IMR-90 (cell line): ENCODE data around the gene RNF217. TPM values are rescaled to one million over a fixed set of nuclear protein-coding genes. Genes with fewer than 3 reads are reported as not detected.

Source experiments
- ATAC-seq: fragments of 200-7000 bp; cut with Tn5 transposase; 2 replicates; pipeline ENCODE4 v1.9.1; 2020; ENCODE audit warnings: low read depth, mild to moderate bottlenecking, moderate library complexity
- BruUV-seq: library from RNA; stranded (reverse); fragments of 400-500 nt; replicated peaks from 2 replicates; lab custom pipeline; 2021; lab: Mats Ljungman, UMichigan
- CTCF ChIA-PET: fragments of 300-600 bp; formaldehyde crosslinking; extraction: SDS; loops from one replicate; lab custom pipeline; 2021; ENCODE audit warnings: antibody characterized with exemption; lab: Yijun Ruan, JAX
- POLR2A ChIA-PET: fragments of 300-600 bp; sonication (Branson Sonifier 250); formaldehyde crosslinking; loops from one replicate; lab custom pipeline; 2022; ENCODE audit warnings: antibody characterized with exemption; ENCODE audit not compliant: unreplicated experiment; lab: Charles Lee
- DNase-seq: peaks from one replicate; pipeline ENCODE4 v3.0.0; 2013
- H2AFZ ChIP-seq: replicated peaks from 2 replicates; pipeline ENCODE3; 2013; ENCODE audit warnings: low read length, mild to moderate bottlenecking; ENCODE audit not compliant: poor library complexity
- H2AK5ac ChIP-seq: 2 replicates; pipeline ENCODE4 v1.6.1; 2013; ENCODE audit warnings: low read depth, low read length, inconsistent platforms
- H2AK9ac ChIP-seq: replicated peaks from 2 replicates; pipeline ENCODE3; 2013; ENCODE audit warnings: mild to moderate bottlenecking, low read depth, low read length, moderate library complexity; ENCODE audit not compliant: poor library complexity
- H2BK120ac ChIP-seq: 2 replicates; pipeline ENCODE4 v1.6.1; 2013; ENCODE audit warnings: low read depth, low read length, inconsistent platforms
- H2BK15ac ChIP-seq: 3 replicates; pipeline ENCODE4 v1.6.1; 2013; ENCODE audit warnings: low read depth, low read length, inconsistent platforms
- H2BK20ac ChIP-seq: 2 replicates; pipeline ENCODE4 v1.6.1; 2013; ENCODE audit warnings: low read depth, mild to moderate bottlenecking, inconsistent platforms, low read length, moderate library complexity
- H2BK5ac ChIP-seq: 2 replicates; pipeline ENCODE4 v1.6.1; 2013; ENCODE audit warnings: mild to moderate bottlenecking, low read depth, low read length, inconsistent platforms; ENCODE audit not compliant: poor library complexity, severe bottlenecking
- H3K14ac ChIP-seq: replicated peaks from 2 replicates; pipeline ENCODE4 v1.6.1; 2013; ENCODE audit warnings: low read depth, low read length, inconsistent platforms
- H3K18ac ChIP-seq: 2 replicates; pipeline ENCODE4 v1.6.1; 2013; ENCODE audit warnings: low read depth, low read length, control low read depth
- H3K23ac ChIP-seq: 2 replicates; pipeline ENCODE4 v1.6.1; 2013; ENCODE audit warnings: low read depth, low read length, inconsistent platforms
- H3K27ac ChIP-seq: 2 replicates; pipeline ENCODE4 v1.5.1; 2013; ENCODE audit warnings: mild to moderate bottlenecking, control low read depth, low read length; ENCODE audit not compliant: insufficient read depth
- H3K27me3 ChIP-seq: 2 replicates; pipeline ENCODE4 v1.6.1; 2013; ENCODE audit warnings: low read length; ENCODE audit not compliant: control insufficient read depth, insufficient read depth
- H3K36me3 ChIP-seq: 2 replicates; pipeline ENCODE4 v1.6.1; 2013; ENCODE audit warnings: low read length, mixed read lengths; ENCODE audit not compliant: control insufficient read depth, insufficient read depth
- H3K4ac ChIP-seq: 2 replicates; pipeline ENCODE4 v1.6.1; 2013; ENCODE audit warnings: low read depth, low read length, inconsistent platforms
- H3K4me1 ChIP-seq: 2 replicates; pipeline ENCODE4 v1.6.1; 2013; ENCODE audit warnings: low read length, mixed read lengths; ENCODE audit not compliant: control insufficient read depth, insufficient read depth
- H3K4me2 ChIP-seq: 2 replicates; pipeline ENCODE4 v1.6.1; 2013; ENCODE audit warnings: low read depth, mild to moderate bottlenecking, control low read depth, low read length, moderate library complexity
- H3K4me3 ChIP-seq: 2 replicates; pipeline ENCODE4 v1.5.1; 2013; ENCODE audit warnings: low read depth, mild to moderate bottlenecking, control low read depth, low read length, moderate library complexity; ENCODE audit not compliant: insufficient read depth
- H3K56ac ChIP-seq: 2 replicates; pipeline ENCODE4 v1.6.1; 2013; ENCODE audit warnings: low read length, inconsistent platforms; ENCODE audit not compliant: insufficient read depth; ENCODE audit errors: extremely low read depth
- H3K79me1 ChIP-seq, 2 experiments: 2 replicates each; pipeline ENCODE4 v1.6.1; 2013; ENCODE audit warnings: low read length in 2 of 2, inconsistent platforms in 1 of 2, low read depth in 1 of 2
- H3K9ac ChIP-seq: 2 replicates; pipeline ENCODE4 v1.6.1; 2013; ENCODE audit warnings: low read depth, low read length, control low read depth
- H3K9me1 ChIP-seq: 2 replicates; pipeline ENCODE4 v1.6.1; 2013; ENCODE audit warnings: low read length, inconsistent platforms; ENCODE audit not compliant: insufficient read depth
- H3K9me3 ChIP-seq: 2 replicates; pipeline ENCODE4 v1.6.1; 2013; ENCODE audit warnings: low read length; ENCODE audit not compliant: control insufficient read depth, insufficient read depth
- H4K20me1 ChIP-seq: 2 replicates; pipeline ENCODE4 v1.6.1; 2013; ENCODE audit warnings: low read length, inconsistent platforms; ENCODE audit not compliant: insufficient read depth
- H4K5ac ChIP-seq: 2 replicates; pipeline ENCODE4 v1.6.1; 2013; ENCODE audit warnings: mild to moderate bottlenecking, low read depth, low read length, control low read depth
- H4K8ac ChIP-seq, 2 experiments: 2 replicates each; pipeline ENCODE4 v1.6.1; 2013; ENCODE audit warnings: low read depth in 2 of 2, low read length in 2 of 2, control low read depth in 1 of 2, inconsistent platforms in 1 of 2
- H4K91ac ChIP-seq: 2 replicates; pipeline ENCODE4 v1.6.1; 2013; ENCODE audit warnings: low read depth, low read length, inconsistent platforms; ENCODE audit not compliant: insufficient read depth
- MAFK ChIP-seq: IDR thresholded peaks from 2 replicates; pipeline ENCODE4 v1.6.1; 2012; ENCODE audit warnings: low read depth, low read length, improper control_type of control experiment
- WGBS, 2 experiments: methylation state at CpG; one replicate each; pipeline versions ENCODE4 v1.1.5 to v1.1.7; 2013; ENCODE audit warnings: missing lambda C conversion rate in 2 of 2; ENCODE audit not compliant: insufficient read length in 1 of 2; ENCODE audit errors: extremely low coverage in 2 of 2; 5-methylcytosine and 5-hydroxymethylcytosine counted together
- dilution Hi-C: fragments of 300-500 bp; cut with HindIII; formaldehyde crosslinking; loops from one replicate; pipeline ENCODE4 v1.14.3; 2018; ENCODE audit warnings: low sequenced_read_pairs; ENCODE audit not compliant: unreplicated experiment
- in situ Hi-C: fragments of 300-500 bp; cut with MboI; formaldehyde crosslinking; loops from 3 replicates; pipeline ENCODE4 v1.14.3; 2019; ENCODE audit warnings: low sequenced_read_pairs, inconsistent platforms, mixed read lengths
- intact Hi-C: fragments of 100-400 bp; cut with micrococcal nuclease; formaldehyde crosslinking; loops from 2 replicates; pipeline ENCODE4 v1.10.0; 2022
- polyA plus RNA-seq, 3 experiments: library from polyadenylated mRNA; depleted of rRNA; stranded (reverse); fragments of >200 nt; gene quantifications; 2 replicates each; pipeline ENCODE4 v1.2.3, GENCODE V29; 2012; ENCODE audit warnings: low replicate concordance in 1 of 3
- total RNA-seq: library from RNA; depleted of rRNA; stranded (reverse); fragments of >200 nt; gene quantifications from 2 replicates; pipeline ENCODE4 v1.2.3, GENCODE V29; 2012
- TF ChIP-seq, protein P1 (sequence below): fragments of 150-350 bp; IDR thresholded peaks from 2 replicates; pipeline ENCODE4 v1.6.1; 2017; ENCODE audit warnings: mild to moderate bottlenecking, antibody characterized with exemption, low read length, low read depth

Gene RNF217
- total and polyA plus RNA-seq, 2 of the 4 experiments (the other 2 are of a cell fraction): 11.7 to 20.4 TPM

- Histone ChIP-seq H2BK120ac (no peak overlapping the region), H3K14ac (no peak overlapping the region), H3K4me2 (no peak overlapping the region), H2AK9ac (no peak overlapping the region), H3K18ac (no peak overlapping the region), H3K4me3 (no peak overlapping the region), H3K27me3 (no peaks in the 10 kb centered on the region), H4K8ac (no peak overlapping the region), H2BK15ac (no peak overlapping the region; the same call in 2 of the 3 replicates), H2AFZ (no peak overlapping the region), H3K4me1 (peaks cover 15% of the 10 kb centered on the region), H3K79me1 (peaks cover 23 to 67% of the 10 kb centered on the region in 2 experiments), H4K91ac (peak overlapping the region; percentile 18; the same call in 1 of the 2 replicates), H3K27ac (no peak overlapping the region), H2AK5ac (peak overlapping the region; percentile 69; the same call in 1 of the 2 replicates), H3K56ac (no peak overlapping the region), H3K9me3 (no peaks in the 10 kb centered on the region), H3K36me3 (peaks cover 3% of the 10 kb centered on the region), H3K9ac (no peak overlapping the region), H3K4ac (no peak overlapping the region), H3K23ac (no peak overlapping the region), H4K20me1 (peaks cover 9% of the 10 kb centered on the region; the same call in 1 of the 2 replicates), H3K9me1 (peaks cover 13% of the 10 kb centered on the region), H2BK20ac (no peak overlapping the region; the same call in 1 of the 2 replicates), H2BK5ac (no peak overlapping the region), H4K5ac (no peak overlapping the region)
- BruUV-seq: no TSS peak
- in situ Hi-C loops (no loop called here), dilution Hi-C loops (no loop called here), intact Hi-C loops (no loop called here)
- ATAC-seq (no peak), DNase-seq (no peak)
- CTCF ChIA-PET: interaction anchor here (0.5 to 0.6 kb wide), 3 partner anchors 22 to 153 kb away, joined by 3 to 5 read pairs (median 3); no protein-coding TSS in a partner anchor
- TF ChIP-seq MAFK: 0 out of 2 replicates have a peak, but pooled peaks have one; percentile 1
- TF ChIP-seq, protein P1, sequence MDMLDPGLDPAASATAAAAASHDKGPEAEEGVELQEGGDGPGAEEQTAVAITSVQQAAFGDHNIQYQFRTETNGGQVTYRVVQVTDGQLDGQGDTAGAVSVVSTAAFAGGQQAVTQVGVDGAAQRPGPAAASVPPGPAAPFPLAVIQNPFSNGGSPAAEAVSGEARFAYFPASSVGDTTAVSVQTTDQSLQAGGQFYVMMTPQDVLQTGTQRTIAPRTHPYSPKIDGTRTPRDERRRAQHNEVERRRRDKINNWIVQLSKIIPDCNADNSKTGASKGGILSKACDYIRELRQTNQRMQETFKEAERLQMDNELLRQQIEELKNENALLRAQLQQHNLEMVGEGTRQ: no peak
- POLR2A ChIA-PET: no interaction called here
- WGBS, 2 experiments: no CpG with 5 or more reads among the region's 9 CpGs
Observed at GRCh38 chr6:124987999-124988591, 25.9 kb downstream of the RNF217 start.
